Astrocyte of the spinal cord (primary cell): ENCODE data around the gene PHC2.
A peak's percentile ranks its signal among the peaks of the same experiment; 100 is the strongest.

ENCODE experiments used
- DNase-seq: peaks from one replicate; pipeline ENCODE4 v3.0.0; 2011; ENCODE audit warnings: low read depth, low spot score
- H3K4me3 ChIP-seq: 2 replicates; pipeline ENCODE4 v1.5.1; 2011; ENCODE audit warnings: low read depth, mild to moderate bottlenecking, low read length, moderate library complexity
- CTCF ChIP-seq: IDR thresholded peaks from 2 replicates; pipeline ENCODE4 v1.5.1; 2012; ENCODE audit warnings: low read depth, mild to moderate bottlenecking, low read length, inconsistent platforms
- in situ Hi-C: cut with HindIII; loops from 2 replicates; pipeline ENCODE4 v1.10.0; 2017; ENCODE audit warnings: low sequenced_read_pairs

The PHC2 gene

DNA sequence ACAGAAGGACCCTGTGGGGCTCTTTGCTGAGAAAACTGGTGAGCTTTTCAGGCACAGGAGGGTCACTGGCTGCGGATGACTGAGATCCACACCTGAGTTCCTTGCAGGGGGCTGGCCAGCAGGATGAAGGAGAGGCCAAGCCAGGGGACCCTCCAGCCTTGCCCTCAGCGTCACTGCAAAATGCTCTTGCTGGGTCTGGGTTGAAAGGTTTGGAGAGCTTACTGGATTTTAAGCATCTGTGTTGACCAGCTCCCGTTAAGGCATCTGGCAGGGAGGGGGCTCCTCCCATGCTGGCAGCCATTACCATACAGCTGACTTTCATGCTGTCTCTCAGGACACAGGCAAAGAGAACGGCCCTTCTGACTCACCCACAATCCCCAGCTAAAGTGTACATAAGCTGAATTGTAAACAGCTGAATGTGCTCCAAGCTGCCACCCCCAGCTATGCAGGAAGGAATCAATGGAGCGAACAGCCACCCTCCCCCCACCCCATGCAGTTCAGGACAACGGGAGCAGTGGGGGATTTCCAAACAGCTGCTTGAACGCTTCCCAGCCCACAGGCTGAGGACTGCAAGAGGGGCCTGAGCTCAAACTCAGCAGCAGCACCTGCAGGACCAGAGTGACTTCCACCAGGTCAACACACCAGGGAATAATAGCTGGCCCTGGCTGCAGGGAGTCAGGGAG is 88.7 kb downstream of the PHC2 start:
- TF ChIP-seq CTCF: no peak
- H3K4me3 ChIP-seq: no peak overlapping the region
- in situ Hi-C loops: no loop called here
- DNase-seq: peak; percentile 98

GRCh38 chr1:33341190-33341589 is 89.7 kb downstream of the PHC2 start:
- H3K4me3 ChIP-seq: no peak overlapping the region
- TF ChIP-seq CTCF: no peak
- in situ Hi-C loops: no loop called here
- no peak for DNase-seq

GRCh38 chr1:33339413-33339812 is 91.5 kb downstream of the PHC2 start:
- in situ Hi-C loops: no loop called here
- TF ChIP-seq CTCF: peak; percentile 28
- no peak for DNase-seq
- no peak overlapping the region for H3K4me3 ChIP-seq

GRCh38 chr1:33338440-33339211 is 92.3 kb downstream of the PHC2 start:
- in situ Hi-C loops: no loop called here
- TF ChIP-seq CTCF: no peak
- H3K4me3 ChIP-seq: no peak overlapping the region
- DNase-seq: peak; percentile 75

- DNase-seq: peak; percentile 54
- no peak for TF ChIP-seq CTCF
- in situ Hi-C loops: no loop called here
- no peak overlapping the region for H3K4me3 ChIP-seq
Measured at GRCh38 chr1:33338048-33338439, 92.9 kb downstream of the PHC2 start.

DNA sequence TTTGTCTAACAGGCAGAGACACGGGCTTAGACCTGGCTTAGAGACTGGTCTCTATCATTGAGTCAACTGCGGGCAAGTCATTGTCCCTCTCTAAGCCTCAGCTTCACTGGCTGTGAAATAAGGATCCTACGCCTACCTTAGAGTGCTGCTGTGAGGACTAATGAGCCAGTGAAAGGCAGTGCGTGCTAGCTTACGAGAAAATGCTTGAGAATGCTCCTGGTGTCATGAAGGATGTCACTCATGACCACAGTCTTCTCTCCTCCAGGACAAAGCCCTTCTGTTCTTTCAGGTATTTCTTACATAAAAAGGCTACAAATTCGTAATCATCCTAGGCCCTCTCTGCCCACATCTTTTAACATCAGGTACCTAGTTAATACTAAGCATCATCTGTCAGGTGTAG is 93.5 kb downstream of the PHC2 start:
- no peak for TF ChIP-seq CTCF
- no peak overlapping the region for H3K4me3 ChIP-seq
- no peak for DNase-seq
- in situ Hi-C loops: no loop called here
